ENCODE results near the gene MTR.

The MTR gene

GRCh38 chr1:236808005-236808404 lies 12.9 kb downstream of the MTR start:
- no peak for DNase-seq
- Histone ChIP-seq H3K4me3 (ENCODE audit: low read depth, low read length) (no peak overlapping the region), H3K27me3 (ENCODE audit: insufficient read depth, low read depth, severe bottlenecking) (no peaks in the 10 kb centered on the region), H3K9me3 (ENCODE audit: severe bottlenecking) (no peaks in the 10 kb centered on the region), H3K27ac (no peak overlapping the region), H3K36me3 (peaks cover 74% of the 10 kb centered on the region)
- no peak for TF ChIP-seq CTCF (IDR thresholded peaks at IDR 0.05; ENCODE audit: low read depth, low read length)

GRCh38 chr1:236808564-236809130 lies 13.6 kb downstream of the MTR start:
- no peak overlapping the region for H3K4me3 ChIP-seq (ENCODE audit: low read depth, low read length)
- H3K36me3 ChIP-seq = peaks cover 78% of the 10 kb centered on the region
- DNase-seq = no peak

GRCh38 chr1:236809148-236809547 lies 14.1 kb downstream of the MTR start:
- no peak overlapping the region for H3K4me3 ChIP-seq (ENCODE audit: low read depth, low read length)
- H3K27me3 ChIP-seq (ENCODE audit: insufficient read depth, low read depth, severe bottlenecking) = no peaks in the 10 kb centered on the region
- TF ChIP-seq CTCF (IDR thresholded peaks at IDR 0.05; ENCODE audit: low read depth, low read length) = no peak
- no peak for DNase-seq
- peaks cover 79% of the 10 kb centered on the region for H3K36me3 ChIP-seq
- no peak overlapping the region for H3K27ac ChIP-seq
- no peaks in the 10 kb centered on the region for H3K9me3 ChIP-seq (ENCODE audit: severe bottlenecking)

More at GRCh38 chr1:236808564-236809130, 13.6 kb downstream of the MTR start:
- Histone ChIP-seq H3K27ac (no peak overlapping the region), H3K27me3 (ENCODE audit: insufficient read depth, low read depth, severe bottlenecking) (no peaks in the 10 kb centered on the region), H3K9me3 (ENCODE audit: severe bottlenecking) (no peaks in the 10 kb centered on the region)
- TF ChIP-seq CTCF (IDR thresholded peaks at IDR 0.05; ENCODE audit: low read depth, low read length) = no peak

- DNase-seq = no peak
- H3K9me3 ChIP-seq (ENCODE audit: severe bottlenecking) = no peaks in the 10 kb centered on the region
- TF ChIP-seq CTCF (IDR thresholded peaks at IDR 0.05; ENCODE audit: low read depth, low read length) = no peak
- H3K4me3 ChIP-seq (ENCODE audit: low read depth, low read length) = no peak overlapping the region
- H3K27me3 ChIP-seq (ENCODE audit: insufficient read depth, low read depth, severe bottlenecking) = no peaks in the 10 kb centered on the region
- H3K27ac ChIP-seq = no peak overlapping the region
- H3K36me3 ChIP-seq = peaks cover 86% of the 10 kb centered on the region
Observed at GRCh38 chr1:236810018-236810417, 14.9 kb downstream of the MTR start.

GRCh38 chr1:236812334-236813030 lies 17.4 kb downstream of the MTR start:
- H3K4me3 ChIP-seq (ENCODE audit: low read depth, low read length) = no peak overlapping the region
- no peak overlapping the region for H3K27ac ChIP-seq
- no peak for DNase-seq
- peaks cover 92% of the 10 kb centered on the region for H3K36me3 ChIP-seq
- H3K27me3 ChIP-seq (ENCODE audit: insufficient read depth, low read depth, severe bottlenecking) = no peaks in the 10 kb centered on the region
- no peak for TF ChIP-seq CTCF (IDR thresholded peaks at IDR 0.05; ENCODE audit: low read depth, low read length)
- no peaks in the 10 kb centered on the region for H3K9me3 ChIP-seq (ENCODE audit: severe bottlenecking)

Measured in WERI-Rb-1 (cell line).